Activated T-helper 9 cell treated with anti-CD3 and anti-CD28 coated beads, Interleukin-2, amount 50 U/mL, for 16 hours (primary cell): ENCODE results near the gene CCDC86.

Experiments
- DNase-seq: peaks from one replicate; pipeline ENCODE4 v3.0.0-alpha.2; 2020; ENCODE audit warnings: low read depth

Gene CCDC86

DNA sequence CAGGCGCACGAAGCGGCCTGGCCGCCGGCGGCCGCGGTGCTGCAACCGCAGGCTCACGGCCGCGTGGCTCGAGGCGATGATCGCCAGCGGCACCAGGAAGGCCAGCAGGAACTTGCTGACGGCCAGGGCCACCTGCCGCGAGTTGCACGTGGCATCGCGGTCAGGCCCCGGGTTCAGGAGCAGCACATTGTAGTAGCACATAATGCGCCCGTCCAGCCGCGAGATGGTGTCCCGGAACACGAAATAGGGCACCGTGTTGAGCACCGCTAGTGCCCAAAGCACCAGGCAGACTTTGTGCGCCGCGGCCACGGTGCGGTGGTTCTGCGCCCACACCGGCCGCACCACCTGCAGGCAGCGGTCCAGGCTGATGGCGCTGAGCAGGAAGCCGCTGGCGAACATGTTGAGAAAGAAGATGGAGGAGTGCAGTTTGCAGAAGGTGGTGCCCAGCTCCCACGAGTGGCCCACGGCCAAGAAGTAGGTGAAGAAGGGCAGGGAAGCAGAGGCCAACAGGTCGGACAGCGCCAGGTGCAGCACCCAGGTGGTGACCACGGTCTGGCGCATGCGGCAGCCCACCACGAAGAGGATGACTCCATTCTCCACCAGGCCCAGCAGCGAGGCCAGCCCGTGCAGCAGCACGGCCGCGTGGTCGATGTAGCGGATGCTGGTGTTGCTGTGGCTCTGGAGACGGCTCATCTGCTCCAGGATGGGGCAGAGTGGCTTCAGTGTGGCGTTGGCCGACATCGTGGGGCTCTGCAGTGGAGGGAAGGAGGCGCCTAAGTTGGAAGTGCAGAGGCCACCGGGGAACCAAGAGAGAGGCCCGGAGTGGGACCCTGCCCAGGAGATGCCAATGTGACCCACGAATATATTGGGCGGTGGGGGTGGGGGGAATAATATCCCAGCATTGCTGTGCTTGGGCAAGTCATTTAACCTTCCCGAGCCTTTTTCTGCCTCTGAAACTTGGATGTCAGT lies 11.4 kb downstream of the CCDC86 start:
- DNase-seq, result no peak

DNA sequence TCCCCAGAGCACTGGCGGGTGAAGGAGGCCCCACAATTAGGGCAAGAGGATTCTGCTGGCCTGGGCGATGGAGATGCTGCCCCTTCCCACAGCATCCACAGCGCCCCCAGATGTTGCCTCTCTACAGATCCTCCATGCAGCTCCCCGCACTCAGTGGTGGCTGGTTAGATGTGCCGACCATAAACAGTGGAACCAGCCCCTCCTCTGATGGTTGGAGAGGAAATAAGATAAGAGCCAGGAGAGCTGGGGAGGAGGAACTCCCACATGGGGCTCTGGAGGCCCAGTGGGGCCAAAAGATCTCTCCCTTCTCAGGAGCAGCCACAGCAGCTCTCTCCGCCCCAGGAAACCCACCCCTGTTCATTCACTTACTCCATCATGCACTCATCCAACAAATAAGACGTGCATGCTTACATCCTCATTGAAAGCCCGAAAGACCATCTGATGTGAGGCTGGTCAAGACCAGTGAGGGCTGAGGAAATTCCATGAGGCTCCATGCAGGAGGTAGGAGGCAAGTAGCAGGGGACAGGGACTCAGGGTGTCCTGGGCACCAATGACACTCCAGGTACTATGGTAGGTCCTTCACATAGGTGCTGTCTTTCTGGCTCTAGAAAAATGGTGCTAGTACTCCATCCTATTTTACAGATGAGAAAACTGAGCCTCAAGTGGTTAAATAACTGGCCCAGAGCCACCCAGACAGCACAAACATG lies 12.4 kb downstream of the CCDC86 start:
- DNase-seq, result no peak

DNA sequence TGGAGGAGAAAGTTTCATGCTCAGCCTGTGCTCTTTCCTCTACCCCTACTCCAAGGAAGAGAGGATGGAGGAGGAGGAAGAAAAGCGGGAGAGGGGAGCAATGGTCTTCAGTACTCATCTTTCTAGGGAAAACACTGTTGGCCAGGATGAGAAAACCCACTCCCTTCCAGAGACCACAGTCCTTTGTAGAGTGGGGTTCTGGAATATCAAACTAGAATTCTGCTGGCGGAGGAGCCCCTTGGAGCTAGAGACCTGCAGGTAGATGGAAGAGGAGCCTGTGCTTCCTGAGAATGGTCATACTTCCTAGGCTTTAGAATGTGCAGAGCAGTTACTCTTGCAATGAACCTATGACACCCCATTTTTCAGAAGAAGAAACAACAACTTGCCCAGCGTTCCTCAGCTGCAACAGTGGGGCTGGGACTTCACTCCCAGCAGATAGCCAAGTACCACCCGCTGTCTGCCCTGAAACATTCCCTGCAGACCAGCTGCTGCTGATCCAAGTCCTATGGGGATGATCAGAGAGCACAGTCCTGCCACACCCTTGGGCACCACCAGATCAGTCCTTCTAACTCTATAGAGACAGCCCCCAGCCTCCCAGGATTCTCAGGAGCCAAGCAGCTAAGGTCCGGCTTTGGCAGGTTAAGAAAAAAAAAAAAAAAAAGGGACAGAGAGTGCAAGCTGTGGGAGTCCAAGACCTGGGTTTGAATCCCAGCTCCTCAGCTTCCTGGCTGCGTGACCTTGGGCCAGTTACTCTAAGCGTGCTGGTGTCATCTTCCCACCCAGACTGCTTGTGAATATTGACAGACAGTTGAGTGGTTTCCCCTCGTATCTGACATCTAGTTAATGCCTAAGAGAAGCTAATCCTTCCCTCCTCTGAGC lies 13.2 kb downstream of the CCDC86 start:
- DNase-seq, result no peak

DNA sequence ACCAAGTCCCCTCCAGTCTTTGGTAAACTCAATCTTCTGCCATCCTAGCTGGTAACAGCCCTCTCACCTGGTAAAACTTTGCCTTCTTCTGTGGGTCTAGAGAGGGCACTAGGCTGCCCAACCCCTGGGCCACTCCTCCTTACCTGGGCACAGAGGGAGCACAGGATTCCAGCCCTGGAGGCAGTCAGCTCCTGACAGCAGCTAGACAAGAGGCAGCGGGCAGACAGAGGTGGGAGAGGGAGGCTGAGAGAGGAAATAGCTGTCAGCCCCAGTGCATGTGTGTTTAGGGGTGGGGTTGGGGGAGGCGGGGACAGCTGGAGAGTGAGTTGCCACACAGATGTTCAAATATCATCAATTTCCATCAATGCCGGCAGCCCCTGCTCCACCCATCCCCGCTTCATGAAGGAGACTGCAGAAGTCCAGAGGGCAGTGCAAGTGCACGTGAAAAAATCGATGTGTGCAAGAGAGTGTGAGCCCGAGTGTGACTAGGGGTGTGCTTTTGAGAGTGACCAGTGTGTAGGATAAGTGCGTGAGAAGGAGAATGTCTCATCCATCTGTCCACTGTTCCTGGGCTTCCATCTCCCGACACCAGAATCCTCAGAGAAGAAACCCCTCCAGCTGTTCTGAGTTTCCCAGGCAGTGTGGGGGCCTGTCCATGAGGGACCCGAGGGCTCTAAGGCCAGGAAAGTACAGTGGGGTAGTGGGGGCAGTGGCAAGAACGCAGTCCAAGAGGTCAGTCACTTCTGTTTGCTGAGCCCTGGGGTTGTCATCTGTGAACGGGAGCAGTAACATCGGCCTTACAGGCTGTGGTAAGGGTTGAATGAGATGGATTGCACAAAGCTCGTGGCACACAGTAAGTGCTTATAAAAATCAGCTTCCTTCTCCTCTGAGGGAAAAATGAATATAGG lies 14.1 kb downstream of the CCDC86 start, which contains the start of gene PTGDR2:
Gene PTGDR2, minus strand, starts transcription at position 225 of the 908 bp plus-strand sequence. CDS start 2,228 bp downstream, outside the sequence.
- DNase-seq, result no peak

DNA sequence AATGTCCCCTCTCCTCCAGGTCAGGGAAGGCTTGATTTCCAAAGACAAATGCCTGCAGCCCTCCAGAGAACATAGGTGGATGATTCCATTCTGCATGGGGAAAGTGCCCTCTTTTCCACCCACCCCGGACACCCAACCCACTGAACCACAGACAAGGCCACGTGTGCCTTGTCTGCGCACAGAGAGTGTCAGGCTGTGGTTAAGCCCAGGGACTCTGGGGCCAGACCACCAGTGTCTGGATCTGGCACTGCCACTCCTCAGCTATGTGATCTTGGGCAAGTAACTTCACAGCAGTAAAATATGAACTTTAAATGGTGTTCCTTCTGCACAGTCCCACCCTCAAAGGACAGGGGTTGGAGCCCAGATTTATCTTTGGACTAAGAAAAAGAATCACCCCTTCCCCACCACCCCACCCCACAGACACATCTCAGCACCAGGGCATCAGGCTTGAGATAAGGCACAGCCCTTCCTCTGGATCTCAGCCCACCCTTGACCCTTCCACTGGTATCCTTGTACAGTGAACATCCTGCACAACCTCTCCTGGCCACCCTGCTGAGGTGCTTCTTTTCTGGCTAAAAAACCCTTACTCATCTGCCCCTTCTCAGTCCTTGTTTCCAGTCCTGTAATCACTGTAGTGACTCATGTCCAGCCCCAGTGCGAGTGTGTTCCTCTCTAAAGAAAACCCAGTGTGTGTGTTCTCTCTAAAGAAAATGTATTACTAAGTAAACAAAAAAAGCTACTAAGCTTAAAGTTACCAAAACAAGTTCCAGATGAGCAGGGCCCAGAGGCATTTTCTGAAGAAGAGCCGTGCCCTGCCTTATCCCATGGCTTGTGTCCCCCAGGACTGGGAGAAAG lies 15.7 kb downstream of the CCDC86 start:
- DNase-seq, result no peak

DNA sequence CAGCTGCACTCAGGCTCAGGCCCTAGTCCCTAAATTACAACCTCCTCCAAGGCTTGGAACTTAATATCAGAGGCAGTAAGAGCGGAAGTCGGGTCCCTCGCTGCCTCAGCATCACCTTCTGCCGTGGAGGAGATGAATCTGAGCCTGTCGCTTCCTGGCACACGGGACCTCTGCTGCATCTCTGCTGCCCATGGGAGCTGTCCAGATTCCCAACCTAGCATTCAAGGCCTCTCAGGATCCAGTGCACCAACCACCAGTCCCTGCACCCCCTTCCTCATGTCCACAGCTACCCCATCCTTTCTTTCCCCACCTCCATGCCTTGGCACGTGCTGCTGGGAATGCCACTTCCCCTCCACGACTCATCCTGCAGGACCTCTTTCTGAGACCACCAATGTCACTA lies 16.3 kb downstream of the CCDC86 start:
- no peak for DNase-seq

DNA sequence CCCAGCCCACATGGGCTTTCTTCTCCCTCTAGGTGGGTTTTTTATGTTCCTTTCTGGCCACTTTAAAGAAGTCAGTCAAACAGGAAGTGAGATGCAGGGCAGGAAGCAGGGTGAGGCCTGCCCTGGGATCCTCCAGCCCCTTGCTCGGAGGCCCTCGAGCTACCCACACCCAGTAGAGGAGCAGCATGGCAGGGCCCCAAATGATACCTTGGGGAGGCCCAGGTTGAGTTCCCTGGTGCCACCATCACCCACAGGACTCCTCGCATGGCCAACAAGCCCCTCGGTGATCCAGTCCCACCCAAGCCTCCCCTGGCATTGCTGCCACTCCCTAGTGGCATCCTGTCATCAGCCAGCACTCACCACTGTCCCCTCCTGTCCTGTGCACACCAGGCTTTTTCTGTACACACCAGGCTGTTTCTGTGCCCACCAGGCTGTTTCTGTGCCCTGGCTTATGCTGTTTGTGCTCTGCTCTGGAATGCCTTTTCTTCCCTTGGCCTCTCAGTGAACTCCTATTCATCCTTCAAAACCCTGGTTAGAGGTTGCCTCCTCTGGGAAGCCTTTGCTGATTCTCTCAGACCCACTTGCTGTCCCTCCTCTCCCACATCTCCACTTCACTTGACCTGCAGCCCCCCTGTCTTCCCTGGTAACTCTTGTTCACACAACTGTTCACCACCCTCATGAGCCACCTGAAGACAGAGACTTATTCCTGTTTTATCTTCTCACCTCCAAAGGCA lies 17.0 kb downstream of the CCDC86 start:
- DNase-seq, result no peak

DNA sequence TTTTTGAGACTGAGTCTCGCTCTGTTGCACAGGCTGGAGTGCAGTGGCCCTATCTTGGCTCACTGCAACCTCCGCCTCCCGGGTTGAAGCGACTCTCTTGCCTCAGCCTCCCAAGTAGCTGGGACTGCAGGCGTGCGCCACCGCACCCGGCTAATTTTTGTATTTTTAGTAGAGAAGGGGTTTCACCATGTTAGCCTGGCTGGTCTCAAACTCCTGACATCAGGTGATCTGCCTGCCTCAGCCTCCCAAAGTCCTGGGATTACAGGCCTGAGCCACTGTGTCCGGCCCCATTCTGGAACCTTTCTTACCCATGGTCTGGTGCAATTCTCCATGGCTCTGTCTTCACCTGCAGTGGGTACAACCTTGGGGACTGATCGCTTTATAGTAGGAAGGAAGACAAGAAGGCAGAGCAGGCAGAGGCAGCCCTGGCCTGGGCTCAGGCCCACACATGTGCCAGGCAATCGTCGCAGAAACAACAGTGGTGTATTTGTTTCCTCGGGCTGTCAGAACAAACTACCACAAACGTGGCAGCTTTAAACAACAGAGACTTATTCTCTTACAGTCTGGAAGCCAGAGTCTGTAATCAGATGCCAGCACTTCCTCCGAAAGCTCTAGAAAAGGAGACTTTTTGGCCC lies 17.8 kb downstream of the CCDC86 start:
- DNase-seq, result no peak

DNA sequence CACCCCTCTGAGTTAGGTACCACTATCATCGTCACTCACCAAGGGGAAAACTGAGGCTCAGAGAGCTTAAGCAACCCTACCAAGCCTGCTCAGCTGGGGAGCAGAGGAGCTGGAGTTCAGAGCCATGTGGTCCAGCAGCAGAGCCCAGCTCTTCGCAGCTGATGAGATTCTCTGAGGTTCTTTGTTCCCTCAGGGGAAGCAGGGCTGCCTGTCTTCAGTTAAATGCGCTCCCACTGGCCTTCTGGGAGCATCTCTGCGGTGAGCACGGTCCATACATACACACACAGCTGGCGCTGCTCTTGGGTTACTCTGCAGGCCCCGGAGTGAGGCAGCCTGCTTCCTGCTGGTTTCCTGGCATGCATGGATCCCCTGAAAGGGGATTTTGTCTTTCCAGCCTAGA lies 19.0 kb downstream of the CCDC86 start:
- no peak for DNase-seq

DNA sequence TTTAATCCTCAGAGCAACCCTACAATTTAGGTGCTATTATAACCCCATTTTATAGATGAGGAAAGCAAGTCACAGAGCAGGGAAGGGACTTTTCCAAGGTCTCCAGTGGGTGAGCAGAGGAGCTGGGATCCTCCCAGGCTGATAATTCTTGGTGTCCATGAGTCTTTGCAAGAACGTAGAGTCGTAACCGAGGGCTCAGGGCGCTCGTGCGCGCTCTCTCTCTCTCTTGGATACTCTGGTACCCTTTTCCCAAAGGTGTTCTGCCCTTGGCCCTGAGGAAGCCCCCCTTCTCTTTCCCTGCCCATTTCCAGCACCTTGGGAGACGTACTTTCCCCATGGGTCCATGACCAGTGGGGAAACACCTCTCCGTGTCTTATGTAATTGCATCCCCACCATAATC lies 20.3 kb downstream of the CCDC86 start:
- DNase-seq, result no peak

DNA sequence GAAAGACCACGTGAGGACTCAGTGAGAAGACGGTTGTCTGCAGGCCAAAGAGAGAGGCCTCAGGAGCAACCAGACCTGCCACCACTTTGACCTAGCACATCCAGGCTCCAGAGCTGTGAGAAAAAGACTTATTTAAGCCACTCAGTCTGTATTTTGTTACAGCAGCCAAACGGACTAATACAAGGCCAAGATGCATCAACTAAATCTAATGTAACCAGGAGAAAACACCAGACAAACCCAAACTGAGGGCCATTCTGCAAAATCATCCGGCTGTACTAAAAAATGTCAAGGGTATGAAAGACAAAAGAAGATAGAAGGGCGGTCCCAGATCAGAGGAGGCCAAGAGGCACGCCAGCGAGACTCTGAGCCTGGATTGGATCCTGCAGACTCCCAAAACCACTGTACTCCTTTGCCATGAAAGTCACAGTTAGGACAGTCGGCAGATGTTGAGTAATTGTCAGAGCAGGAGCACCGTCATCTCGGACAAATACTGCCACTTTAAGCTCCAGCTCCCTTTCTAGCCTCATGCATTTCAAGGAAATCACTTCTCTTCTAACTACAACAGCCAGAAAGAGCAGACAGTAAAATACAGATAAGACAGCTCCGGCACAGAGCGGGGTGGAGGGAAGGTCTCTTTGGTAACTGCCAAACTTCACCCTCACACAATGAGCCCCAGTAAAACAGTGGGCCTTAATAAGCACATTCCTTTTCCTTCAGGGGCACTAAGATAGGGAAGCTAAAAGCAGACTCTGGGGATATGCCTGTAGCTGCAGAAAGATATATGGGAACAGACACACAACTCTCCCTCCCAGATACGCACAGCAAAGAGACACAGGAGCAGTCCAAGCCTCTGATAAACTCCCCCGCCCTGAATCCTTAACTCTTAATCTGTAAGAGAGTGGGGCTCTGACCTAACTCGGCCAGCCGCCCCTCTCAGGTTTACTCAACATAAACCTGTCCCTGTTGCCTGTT lies 21.9 kb downstream of the CCDC86 start:
- DNase-seq, result no peak

DNA sequence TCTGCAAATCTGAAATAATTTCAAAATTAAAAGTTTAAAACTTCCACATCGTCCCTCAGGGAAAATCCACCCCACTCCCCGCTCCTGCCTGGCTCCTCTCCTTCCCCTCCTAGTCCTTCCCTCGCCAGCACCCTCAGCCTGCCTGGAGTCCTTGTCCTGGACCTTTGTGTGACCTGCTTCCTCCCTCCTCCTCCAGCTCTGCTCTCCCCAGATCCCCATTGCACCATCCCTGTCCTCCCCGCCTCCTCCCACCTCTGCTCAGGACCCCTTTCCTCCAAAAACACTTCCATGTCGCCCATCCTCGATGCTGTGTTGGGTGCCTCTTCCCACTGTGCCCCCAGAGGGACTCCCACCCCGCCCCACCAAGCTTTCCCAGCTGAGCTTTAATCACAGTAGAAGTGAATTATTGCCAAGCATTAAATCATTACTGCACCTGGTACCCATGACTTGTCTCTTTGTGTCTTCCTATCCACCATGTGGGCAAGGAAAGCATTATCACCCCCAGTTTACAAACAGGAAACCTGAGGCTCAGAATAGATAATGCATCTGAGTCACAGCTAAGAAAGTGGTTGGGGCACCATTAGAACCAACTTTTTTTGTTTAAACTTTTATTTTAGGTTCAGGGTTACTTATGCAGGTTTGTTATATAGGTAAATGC lies 23.1 kb downstream of the CCDC86 start:
- DNase-seq, result no peak

DNA sequence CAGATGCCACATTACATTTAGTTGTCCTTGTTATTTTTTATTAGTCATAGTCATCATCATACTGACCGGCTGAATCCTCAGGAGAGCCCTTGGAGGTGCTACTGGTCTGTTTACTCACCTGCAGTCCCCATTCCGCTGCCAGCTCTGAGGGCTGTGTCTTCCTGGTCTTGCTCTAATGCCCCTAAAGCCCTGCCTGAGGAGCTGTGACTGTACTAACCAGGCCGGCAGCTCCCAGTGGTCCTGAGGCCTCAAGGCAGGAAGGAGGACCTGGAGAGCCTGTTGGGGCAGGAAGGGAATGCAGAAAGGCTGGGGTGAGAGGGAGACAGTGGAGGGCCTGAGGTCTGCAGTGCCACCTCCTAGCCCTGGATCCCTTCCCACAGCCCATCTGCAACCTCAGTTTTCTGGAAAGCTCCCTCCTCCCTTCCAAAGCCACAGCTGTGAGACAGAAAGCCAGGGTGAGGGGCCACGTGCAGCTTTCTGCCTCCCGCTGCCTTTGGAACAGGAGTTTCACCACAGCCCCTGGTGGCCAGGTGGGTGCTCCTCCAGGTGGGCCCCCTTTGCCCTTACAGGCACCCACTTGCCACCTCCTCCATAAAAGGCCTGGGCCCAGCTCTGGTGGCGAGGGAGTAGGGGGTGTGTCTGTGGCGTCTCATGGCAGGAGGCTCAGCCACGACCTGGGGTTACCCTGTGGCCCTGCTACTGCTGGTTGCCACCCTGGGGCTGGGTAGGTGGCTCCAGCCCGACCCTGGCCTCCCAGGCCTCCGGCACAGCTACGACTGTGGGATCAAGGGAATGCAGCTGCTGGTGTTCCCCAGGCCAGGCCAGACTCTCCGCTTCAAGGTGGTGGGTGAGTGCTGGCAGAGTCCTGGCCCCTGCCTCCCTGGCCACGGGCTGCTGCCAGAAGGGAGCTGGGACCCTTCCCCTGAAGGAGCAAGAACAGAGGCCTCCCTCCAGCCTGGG lies 25.3 kb downstream of the CCDC86 start, which contains the start of gene ZP1:
Gene ZP1, plus strand, starts transcription at position 632 of the 960 bp plus-strand sequence. Its CDS starts 20 bp downstream, at position 652.
- no peak for DNase-seq

DNA sequence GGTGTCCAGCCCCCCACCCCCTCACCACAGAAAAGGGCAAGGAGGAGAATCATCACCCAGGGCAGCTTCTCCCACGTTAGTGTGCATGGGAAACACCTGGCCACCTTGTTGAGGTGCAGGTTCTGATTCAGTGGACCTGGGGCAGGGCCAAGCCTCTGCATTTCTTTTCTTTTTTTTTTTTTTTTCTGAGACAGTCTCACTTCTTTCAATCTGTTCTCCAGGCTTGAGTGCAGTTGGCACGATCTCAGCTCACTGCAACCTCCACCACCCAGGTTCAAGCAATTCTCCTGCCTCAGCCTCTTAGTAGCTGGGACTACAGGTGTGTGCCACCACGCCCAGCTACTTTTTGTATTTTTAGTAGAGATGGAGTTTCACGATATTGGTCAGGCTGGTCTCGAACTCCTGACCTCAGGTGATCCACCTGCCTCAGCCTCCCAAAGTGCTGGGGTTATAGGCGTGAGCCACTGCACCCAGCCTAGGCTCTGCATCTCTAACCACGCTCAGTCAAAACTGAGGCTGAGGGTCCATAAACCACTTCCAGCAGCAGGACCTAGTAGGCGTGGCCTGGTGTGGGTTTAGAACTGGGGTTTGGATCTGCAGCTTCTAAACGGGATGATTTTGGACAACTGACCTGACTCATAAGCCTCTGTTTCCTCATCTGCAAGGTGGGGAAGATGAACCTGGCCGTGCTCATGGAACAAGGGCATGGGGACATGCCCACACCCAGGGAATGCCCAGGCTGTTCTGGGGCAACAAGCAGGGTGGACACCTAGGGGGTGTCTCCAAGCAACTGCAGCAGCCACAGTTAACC lies 26.2 kb downstream of the CCDC86 start:
- no peak for DNase-seq
